ENCODE measurements around the gene SMARCAL1. TPM values are rescaled to one million over a fixed set of nuclear protein-coding genes. Genes with fewer than 3 reads are reported as not detected.

Gene SMARCAL1
- total and polyA plus RNA-seq, 8 donors = 5.5 to 12.8 (median 7.4) TPM

- H3K4me3 ChIP-seq = no peak overlapping the region
- H3K27me3 ChIP-seq = no peaks in the 10 kb centered on the region
- no peaks in the 10 kb centered on the region for H3K4me1 ChIP-seq
- no peak for FAIRE-seq
- 67 to 70% methylated on average over 2 of the region's 2 CpGs for WGBS, 2 donors
- no peak for ATAC-seq
- intact Hi-C loops (cut with DNase I) = no loop called here
- H3K27ac ChIP-seq = no peak overlapping the region
- no peaks in the 10 kb centered on the region for H3K36me3 ChIP-seq
- no peaks in the 10 kb centered on the region for H3K9me3 ChIP-seq
- DNase-seq = no peak
- TF ChIP-seq CTCF (IDR thresholded peaks at IDR 0.05) = no peak
These were observed 120.3 kb downstream of the SMARCAL1 start for GRCh38 chr2:216532562-216532961.

Other genes starting within 250 kb of the SMARCAL1 start
- 1 to 10 TPM in 1 of 6 donors, under 1 TPM in 5; 0.19 to 1.2 (median 0.34) TPM for gene MARCHF4, start 40.0 kb upstream of the SMARCAL1 start, total RNA-seq
- gene MARCHF4, start 40.0 kb upstream of the SMARCAL1 start, polyA plus RNA-seq = 1 to 10 TPM; 1.7 to 4.1 TPM
- gene RPL37A, start 86.4 kb downstream of the SMARCAL1 start, total RNA-seq = 1,000 to 10,000 TPM; 1,329 to 2,188 (median 1,510) TPM
- 1,000 to 10,000 TPM; 1,646 to 2,596 TPM for gene RPL37A, start 86.4 kb downstream of the SMARCAL1 start, polyA plus RNA-seq
- gene IGFBP2, start 220.9 kb downstream of the SMARCAL1 start, total RNA-seq = 100 to 1,000 TPM in 4 of 6 donors, 10 to 100 TPM in 2; 76.3 to 211 (median 155) TPM
- gene IGFBP2, start 220.9 kb downstream of the SMARCAL1 start, polyA plus RNA-seq = 10 to 100 TPM; 43.1 to 56.5 TPM